Vagina (tissue), 2 donors: Measurements from ENCODE around the gene TIAL1. TPM values are rescaled to one million over a fixed set of nuclear protein-coding genes. Genes with fewer than 3 reads are reported as not detected.

Source experiments
- DNase-seq, 2 donors: peaks; one replicate each; pipeline ENCODE4 v3.0.0-alpha.2; 2017; ENCODE audit errors: extremely low spot score in 2 of 2
- H3K27ac ChIP-seq: fragments of 200-600 bp; sonication (generic); one replicate; pipeline ENCODE4 v1.5.1; 2019
- H3K27me3 ChIP-seq: fragments of 200-600 bp; sonication (generic); one replicate; pipeline ENCODE4 v1.5.1; 2019
- H3K36me3 ChIP-seq, 2 donors: fragments of 200-600 bp; sonication (generic); one replicate each; pipeline ENCODE4 v1.5.1; 2017 to 2019
- H3K4me1 ChIP-seq: fragments of 200-600 bp; sonication (generic); one replicate; pipeline ENCODE4 v1.5.1; 2019
- H3K4me3 ChIP-seq, 2 donors: fragments of 200-600 bp; sonication (generic); 1 replicate in 1 of 2; 2 replicates in 1 of 2; pipeline ENCODE4 v1.5.1; 2016 to 2019
- H3K9me3 ChIP-seq: fragments of 200-600 bp; sonication (generic); one replicate; pipeline ENCODE4 v1.5.1; 2019
- POLR2A ChIP-seq, 2 donors: fragments of 450-650 bp; IDR thresholded peaks; one replicate each; pipeline ENCODE4 v1.6.1; 2017; ENCODE audit warnings: antibody characterized with exemption in 2 of 2, mild to moderate bottlenecking in 2 of 2, moderate library complexity in 2 of 2
- POLR2AphosphoS5 ChIP-seq, 2 donors: sonication (generic); formaldehyde crosslinking; IDR thresholded peaks; one replicate each; pipeline ENCODE4 v1.9.0; 2017; ENCODE audit warnings: antibody characterized with exemption in 2 of 2, mild to moderate bottlenecking in 2 of 2, low read depth in 1 of 2; ENCODE audit not compliant: insufficient read depth in 1 of 2
- intact Hi-C: fragments of 100-400 bp; cut with DNase I; formaldehyde crosslinking; loops from one replicate; pipeline ENCODE4 v1.15.1; 2023
- total RNA-seq: library from RNA; depleted of rRNA; stranded (reverse); fragments of >200 nt; gene quantifications from one replicate; pipeline ENCODE4 v1.2.3, GENCODE V29; 2016
- TF ChIP-seq, protein P1 (sequence below), 3 experiments: fragments of 450-650 bp in 2 of 3; fragments of 200-600 bp in 1 of 3; sonication (generic) in 1 of 3; IDR thresholded peaks; one replicate each; pipeline ENCODE4 v1.5.1; 2017 to 2019; ENCODE audit warnings: antibody characterized with exemption in 3 of 3, mild to moderate bottlenecking in 2 of 3, moderate library complexity in 2 of 3

TIAL1 gene
- total RNA-seq, 1 donor from 2014 or later = 71.2 TPM

- H3K4me3 ChIP-seq = no peak overlapping the region
- no peaks in the 10 kb centered on the region for H3K36me3 ChIP-seq
- no peak overlapping the region for H3K27ac ChIP-seq
- intact Hi-C loops = no loop called here
- TF ChIP-seq POLR2AphosphoS5 (IDR thresholded peaks at IDR 0.05; ENCODE audit: insufficient read depth in 1 of 2, low read depth in 1 of 2) (no peak), POLR2A (IDR thresholded peaks at IDR 0.05) (no peak)
- TF ChIP-seq, protein P1, sequence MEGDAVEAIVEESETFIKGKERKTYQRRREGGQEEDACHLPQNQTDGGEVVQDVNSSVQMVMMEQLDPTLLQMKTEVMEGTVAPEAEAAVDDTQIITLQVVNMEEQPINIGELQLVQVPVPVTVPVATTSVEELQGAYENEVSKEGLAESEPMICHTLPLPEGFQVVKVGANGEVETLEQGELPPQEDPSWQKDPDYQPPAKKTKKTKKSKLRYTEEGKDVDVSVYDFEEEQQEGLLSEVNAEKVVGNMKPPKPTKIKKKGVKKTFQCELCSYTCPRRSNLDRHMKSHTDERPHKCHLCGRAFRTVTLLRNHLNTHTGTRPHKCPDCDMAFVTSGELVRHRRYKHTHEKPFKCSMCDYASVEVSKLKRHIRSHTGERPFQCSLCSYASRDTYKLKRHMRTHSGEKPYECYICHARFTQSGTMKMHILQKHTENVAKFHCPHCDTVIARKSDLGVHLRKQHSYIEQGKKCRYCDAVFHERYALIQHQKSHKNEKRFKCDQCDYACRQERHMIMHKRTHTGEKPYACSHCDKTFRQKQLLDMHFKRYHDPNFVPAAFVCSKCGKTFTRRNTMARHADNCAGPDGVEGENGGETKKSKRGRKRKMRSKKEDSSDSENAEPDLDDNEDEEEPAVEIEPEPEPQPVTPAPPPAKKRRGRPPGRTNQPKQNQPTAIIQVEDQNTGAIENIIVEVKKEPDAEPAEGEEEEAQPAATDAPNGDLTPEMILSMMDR (IDR thresholded peaks at IDR 0.05) = no peak
- H3K4me1 ChIP-seq = peaks cover 8% of the 10 kb centered on the region
- H3K9me3 ChIP-seq = no peaks in the 10 kb centered on the region
- no peak for DNase-seq
- no peaks in the 10 kb centered on the region for H3K27me3 ChIP-seq
Measured at GRCh38 chr10:119523895-119524719, 72.7 kb downstream of the TIAL1 start.

Other genes starting within 250 kb of the TIAL1 start
- gene RGS10, start 54.2 kb downstream of the TIAL1 start, total RNA-seq = 63.6 TPM
- 69.0 TPM for gene BAG3, start 54.4 kb upstream of the TIAL1 start, total RNA-seq
- gene INPP5F, start 129.1 kb upstream of the TIAL1 start, total RNA-seq = 18.4 TPM